ENCODE data around the gene SULT1A1.

DNA sequence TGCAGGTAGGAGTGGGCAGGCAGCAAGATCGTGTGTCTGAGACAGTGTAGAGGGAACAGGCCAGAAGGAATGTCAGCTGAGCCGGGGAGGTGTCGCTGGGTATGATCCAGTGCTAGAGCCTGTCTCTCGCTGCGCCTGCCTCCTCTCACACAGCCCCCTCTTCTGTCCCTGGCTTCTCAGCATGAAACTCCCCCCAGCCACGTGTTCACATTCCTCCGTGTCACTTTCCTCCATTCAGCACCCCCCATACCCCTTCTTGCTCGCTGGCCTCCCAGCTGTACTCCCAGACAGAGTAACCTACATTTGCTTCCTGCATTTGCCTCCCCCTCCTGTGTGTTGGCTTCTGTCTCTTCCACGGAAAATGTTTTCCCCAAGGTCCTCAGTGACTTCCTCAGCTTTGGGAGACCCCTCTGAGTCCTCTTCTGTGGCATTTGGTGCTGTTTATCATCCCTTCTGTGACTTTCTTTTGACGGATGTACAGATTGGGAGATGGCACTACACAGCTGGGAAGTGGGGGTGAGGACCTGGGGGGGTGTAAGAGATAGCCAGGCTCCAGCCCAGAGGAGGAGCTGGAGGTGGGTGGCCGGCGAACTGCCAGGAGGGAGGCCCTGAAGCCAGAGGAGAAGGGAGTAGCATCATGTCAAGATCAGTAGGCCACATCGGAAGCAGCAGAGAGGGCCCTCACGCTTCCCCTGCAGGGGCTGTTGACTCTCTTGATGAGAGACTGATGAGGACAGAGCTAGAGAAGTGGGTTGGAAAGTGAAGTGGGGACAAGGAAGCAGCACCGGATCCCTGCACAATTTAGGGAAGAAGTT is 36.9 kb downstream of the SULT1A1 start:
- no peak for TF ChIP-seq POLR2AphosphoS5 (IDR thresholded peaks at IDR 0.05; ENCODE audit: low read depth, low read length)
- TF ChIP-seq SIN3A (IDR thresholded peaks at IDR 0.05; ENCODE audit: borderline replicate concordance, insufficient read depth, low read length): no peak
